SH-SY5Y (cell line): ENCODE measurements around the gene LRRC63.

Experiments
- GATA2 ChIP-seq: IDR thresholded peaks from 2 replicates; pipeline ENCODE4 v1.6.1; 2011; ENCODE audit warnings: mild to moderate bottlenecking, low read depth, low read length
- GATA3 ChIP-seq: IDR thresholded peaks from 2 replicates; pipeline ENCODE4 v1.6.1; 2011; ENCODE audit warnings: low read depth, mild to moderate bottlenecking, low read length, moderate library complexity

The LRRC63 gene

DNA sequence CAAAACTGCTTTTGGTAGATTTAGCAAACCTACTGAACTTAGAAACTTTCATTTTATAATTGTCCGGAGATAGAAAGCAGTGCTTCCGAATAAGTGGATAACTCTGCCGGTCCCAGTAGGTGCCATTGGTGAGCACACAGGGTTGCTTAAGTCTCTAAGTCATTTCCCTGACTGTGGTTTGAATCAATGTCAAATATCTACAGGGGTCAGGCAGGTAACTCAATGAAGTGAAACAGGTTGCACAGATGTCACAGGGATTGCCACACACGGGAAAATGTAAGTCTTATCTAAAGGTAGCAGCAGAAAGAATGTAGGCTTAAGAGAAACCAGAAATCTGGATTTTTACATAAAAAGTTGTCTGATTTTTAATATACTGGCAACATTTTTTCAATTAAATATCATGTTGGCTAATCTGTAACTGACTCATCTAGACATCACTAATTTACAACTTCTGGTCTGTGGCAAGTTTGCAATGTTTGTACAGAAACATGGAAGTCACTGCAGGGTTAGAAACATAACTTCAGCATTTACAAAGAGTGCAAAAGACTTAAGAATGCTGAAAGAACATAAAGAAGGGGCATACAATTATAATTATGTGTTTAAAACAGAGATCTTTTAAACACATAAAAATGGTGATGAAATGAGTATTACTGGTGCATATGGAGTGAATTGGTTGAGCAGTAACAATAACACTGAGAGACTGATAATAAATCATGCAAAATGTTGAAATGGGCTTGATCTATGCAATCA is 14.3 kb upstream of the LRRC63 start:
- TF ChIP-seq GATA3: no peak
- no peak for TF ChIP-seq GATA2

GRCh38 chr13:46198696-46199193 is 13.0 kb upstream of the LRRC63 start:
- TF ChIP-seq GATA3 (no peak), GATA2 (no peak)

DNA sequence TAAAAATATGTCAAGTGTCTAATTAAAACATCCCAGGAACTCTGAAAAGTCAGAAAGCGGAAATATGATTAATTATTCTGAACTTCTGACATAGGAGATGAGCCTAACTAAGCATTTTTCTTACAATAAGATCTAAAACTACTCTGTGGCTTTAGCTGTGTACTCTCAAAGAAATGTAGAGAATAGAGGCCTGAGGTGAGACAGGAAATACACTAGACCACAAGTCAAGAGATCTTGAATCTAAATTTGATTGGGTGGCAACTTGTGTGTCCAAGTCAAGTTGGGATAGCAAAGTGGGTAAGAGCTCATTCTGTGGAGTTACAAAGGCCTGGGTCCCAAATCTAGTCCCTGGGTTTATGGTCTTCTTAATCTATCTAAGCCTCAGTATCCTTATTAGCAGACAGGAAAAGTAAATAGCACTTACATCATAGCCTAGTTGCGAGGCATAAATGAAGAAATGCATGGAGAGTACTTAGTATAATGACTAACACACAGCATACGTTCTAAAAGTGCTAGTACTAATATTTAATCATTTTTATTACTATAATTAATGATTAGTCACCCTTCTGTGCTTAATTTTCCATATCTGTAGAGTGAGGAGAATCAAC is 9.4 kb upstream of the LRRC63 start:
- TF ChIP-seq GATA3 (no peak), GATA2 (no peak)

GRCh38 chr13:46202966-46203365 is 8.8 kb upstream of the LRRC63 start:
- no peak for TF ChIP-seq GATA3
- TF ChIP-seq GATA2: no peak

DNA sequence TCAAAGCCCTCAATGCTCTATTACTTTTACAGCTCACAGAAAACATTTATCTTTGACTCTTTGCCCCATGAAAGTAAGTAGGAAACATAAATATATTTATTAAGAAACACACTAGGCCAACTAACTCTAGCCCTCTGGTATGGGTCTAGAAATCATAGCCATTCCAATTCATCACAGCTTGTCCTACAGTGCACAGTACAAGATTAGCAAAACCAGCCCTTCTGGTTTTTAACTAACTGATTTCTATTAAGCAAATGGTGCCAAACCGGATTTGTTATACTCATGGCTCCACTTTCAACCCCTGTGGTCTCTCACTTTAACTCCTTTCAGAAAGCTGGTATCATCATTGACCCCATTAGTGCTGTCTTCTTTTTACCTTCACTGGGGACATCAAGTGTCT is 5.6 kb upstream of the LRRC63 start:
- no peak for TF ChIP-seq GATA2
- TF ChIP-seq GATA3: no peak

DNA sequence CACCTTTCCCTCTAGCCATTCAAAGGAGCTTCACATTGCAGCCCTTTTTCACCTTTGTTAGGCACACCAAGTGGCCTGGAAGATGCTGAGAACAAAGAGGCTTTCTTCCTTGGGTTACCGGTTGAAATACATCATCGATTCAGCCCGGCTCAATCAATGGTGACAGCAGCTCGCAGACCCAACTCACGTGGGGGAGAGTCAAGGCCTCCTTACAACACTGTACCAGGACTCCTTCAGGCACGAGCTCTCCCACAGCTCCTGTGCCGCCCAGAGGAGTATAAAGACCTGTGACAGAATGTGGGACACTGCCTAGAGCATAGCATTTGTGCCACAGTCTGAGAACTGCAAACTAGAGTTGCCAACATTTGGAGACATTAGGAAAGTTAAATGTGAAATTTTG is 3.9 kb upstream of the LRRC63 start:
- no peak for TF ChIP-seq GATA3
- TF ChIP-seq GATA2: no peak

DNA sequence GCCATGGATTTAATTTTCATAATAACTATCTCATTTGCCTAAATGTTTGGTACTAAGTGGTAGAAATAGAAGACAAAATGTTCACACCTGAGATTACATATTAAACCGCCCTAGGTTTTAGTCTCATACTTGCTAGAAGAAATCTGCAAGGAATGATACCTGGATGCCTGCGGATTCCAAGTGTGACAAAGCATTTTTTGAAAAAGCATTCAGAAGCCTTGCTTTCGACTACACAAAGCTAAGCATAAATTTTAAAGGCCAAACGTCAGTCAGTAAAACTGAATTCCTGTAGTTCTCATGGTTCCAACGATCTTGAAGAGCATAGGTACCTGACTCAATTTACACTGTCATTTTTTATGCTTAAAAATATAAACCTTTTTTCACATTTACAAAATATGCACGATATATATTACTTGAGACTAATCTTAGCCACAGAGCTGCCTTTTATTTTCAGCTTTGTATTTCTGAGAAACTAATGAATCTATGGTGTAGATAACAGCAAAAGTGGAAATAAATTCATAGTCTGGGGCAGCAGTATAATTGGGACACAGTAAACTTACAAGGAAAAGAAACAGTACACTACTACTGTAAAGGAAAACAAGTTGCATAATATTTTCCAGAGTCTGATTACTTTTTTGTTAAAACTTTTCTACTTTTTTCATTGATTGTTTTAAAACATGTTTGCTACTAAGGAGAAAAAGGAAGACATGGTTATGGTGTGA is 1.2 kb upstream of the LRRC63 start:
- no peak for TF ChIP-seq GATA3
- no peak for TF ChIP-seq GATA2

GRCh38 chr13:46211116-46211482 is 629 bp upstream of the LRRC63 start:
- TF ChIP-seq GATA2 (no peak), GATA3 (no peak)

GRCh38 chr13:46213242-46213641 is 1.5 kb downstream of the LRRC63 start:
- TF ChIP-seq GATA2: no peak
- TF ChIP-seq GATA3: no peak

DNA sequence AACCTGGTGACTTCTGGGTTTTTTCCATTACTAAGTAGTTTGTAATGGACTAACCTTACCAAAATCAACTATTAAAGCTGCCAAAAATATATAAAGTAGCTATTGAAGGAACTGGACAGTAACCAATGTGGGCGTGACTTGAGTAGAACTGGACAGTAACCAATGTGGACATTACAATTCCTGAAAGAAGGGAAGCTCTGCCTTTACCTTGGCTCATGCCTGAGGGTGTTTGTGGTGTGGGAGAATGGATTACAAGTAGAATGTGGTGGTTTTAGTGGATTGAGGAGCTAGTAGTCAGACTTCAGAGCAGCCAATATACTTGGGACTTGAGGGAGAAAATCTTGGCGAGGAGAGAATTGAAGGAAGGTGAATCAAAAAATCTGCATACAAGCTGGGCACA is 17.5 kb downstream of the LRRC63 start:
- no peak for TF ChIP-seq GATA3
- no peak for TF ChIP-seq GATA2

GRCh38 chr13:46232281-46232680 is 20.6 kb downstream of the LRRC63 start:
- TF ChIP-seq GATA3 (no peak), GATA2 (no peak)

- TF ChIP-seq GATA2 (no peak), GATA3 (no peak)
Observed at GRCh38 chr13:46235286-46235685, 23.6 kb downstream of the LRRC63 start.

GRCh38 chr13:46265292-46265691 is 53.6 kb downstream of the LRRC63 start:
- TF ChIP-seq GATA3 (no peak), GATA2 (no peak)

GRCh38 chr13:46267166-46267565 is 55.4 kb downstream of the LRRC63 start:
- TF ChIP-seq GATA2 (no peak), GATA3 (no peak)

- TF ChIP-seq GATA2: no peak
- no peak for TF ChIP-seq GATA3
Observed at GRCh38 chr13:46270416-46270815, 58.7 kb downstream of the LRRC63 start.
